Measurements from ENCODE around the gene FBXL14. TPM values are rescaled to one million over a fixed set of nuclear protein-coding genes. Genes with fewer than 3 reads are reported as not detected.

Gene FBXL14
- total RNA-seq, 4 donors from 2014 or later, result 1.5 to 17.4 (median 13.5) TPM

DNA sequence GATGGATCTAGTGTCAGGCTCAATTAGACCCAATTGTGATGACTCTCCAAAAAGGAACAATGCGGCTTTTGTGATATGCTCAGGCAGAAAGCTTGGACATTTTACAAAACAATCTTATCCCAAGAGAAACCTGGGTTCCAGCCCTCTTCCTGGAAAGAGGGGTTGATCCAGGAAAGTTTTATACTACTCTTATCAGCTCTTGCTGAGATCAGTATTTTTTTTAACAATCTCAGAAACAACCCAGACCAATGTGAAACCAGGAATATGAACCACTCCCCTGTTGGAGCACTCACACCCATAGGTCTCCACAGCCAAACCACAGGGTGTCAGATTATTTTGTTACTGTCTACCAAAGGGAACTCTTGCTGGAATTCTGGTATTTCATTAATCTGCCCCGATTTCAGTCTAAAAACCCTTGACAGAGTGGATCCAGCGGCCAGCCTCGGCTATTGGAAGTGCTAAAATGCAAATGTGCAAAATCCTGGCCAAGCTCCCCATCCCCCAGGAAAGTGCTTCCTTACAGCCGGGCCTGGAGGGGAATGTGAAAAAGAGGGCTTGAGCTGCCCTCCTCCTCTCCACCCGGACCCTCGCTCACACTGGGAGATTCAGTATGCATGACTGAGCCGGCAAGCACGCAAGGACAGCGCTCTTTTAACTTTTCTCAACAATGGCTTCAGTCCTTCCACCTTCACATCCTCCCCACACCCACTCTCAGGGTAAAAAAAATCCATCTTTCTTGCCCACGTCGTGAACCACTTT is 4.0 kb downstream of the FBXL14 start:
- Histone ChIP-seq H3K27me3 (no peaks in the 10 kb centered on the region), H3K27ac (peak overlapping the region; percentile 50 to 57), H3K4me1 (peaks cover 6 to 8% of the 10 kb centered on the region in 2 donors), H3K36me3 (no peaks in the 10 kb centered on the region), H3K9me3 (no peaks in the 10 kb centered on the region), H3K4me3 (peak overlapping the region in 1 of 2 donors; percentile 11)
- intact Hi-C loops (cut with DNase I; ENCODE audit: low total_unique reads), result no loop called here
- no peak for TF ChIP-seq POLR2A (IDR thresholded peaks at IDR 0.05)
- TF ChIP-seq, protein P1, sequence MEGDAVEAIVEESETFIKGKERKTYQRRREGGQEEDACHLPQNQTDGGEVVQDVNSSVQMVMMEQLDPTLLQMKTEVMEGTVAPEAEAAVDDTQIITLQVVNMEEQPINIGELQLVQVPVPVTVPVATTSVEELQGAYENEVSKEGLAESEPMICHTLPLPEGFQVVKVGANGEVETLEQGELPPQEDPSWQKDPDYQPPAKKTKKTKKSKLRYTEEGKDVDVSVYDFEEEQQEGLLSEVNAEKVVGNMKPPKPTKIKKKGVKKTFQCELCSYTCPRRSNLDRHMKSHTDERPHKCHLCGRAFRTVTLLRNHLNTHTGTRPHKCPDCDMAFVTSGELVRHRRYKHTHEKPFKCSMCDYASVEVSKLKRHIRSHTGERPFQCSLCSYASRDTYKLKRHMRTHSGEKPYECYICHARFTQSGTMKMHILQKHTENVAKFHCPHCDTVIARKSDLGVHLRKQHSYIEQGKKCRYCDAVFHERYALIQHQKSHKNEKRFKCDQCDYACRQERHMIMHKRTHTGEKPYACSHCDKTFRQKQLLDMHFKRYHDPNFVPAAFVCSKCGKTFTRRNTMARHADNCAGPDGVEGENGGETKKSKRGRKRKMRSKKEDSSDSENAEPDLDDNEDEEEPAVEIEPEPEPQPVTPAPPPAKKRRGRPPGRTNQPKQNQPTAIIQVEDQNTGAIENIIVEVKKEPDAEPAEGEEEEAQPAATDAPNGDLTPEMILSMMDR (IDR thresholded peaks at IDR 0.05), result no peak
- DNase-seq, result no peak

DNA sequence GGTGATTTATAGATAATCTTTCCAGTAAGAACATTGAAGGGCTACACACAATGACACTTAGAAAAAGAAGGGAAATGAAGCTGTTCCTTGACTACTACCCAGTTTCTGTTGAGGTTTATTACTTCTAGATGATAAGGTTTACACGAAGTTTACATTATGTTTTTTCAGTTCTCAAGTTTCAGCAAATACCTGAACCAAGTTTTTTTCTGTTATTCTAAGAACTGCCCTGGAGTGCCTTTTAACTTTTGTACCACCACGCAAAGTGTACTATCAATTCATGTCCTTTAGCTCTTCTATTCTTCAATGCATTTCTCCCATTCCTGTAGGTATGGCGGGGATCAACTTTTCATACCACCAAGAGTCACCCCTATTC is 5.8 kb downstream of the FBXL14 start:
- DNase-seq, result no peak
- peaks cover 6 to 8% of the 10 kb centered on the region in 2 donors for H3K4me1 ChIP-seq
- intact Hi-C loops (cut with DNase I; ENCODE audit: low total_unique reads), result loop anchor here (10.0 kb wide), 2 partner anchors 474 to 1024 kb away; no protein-coding TSS in a partner anchor
- no peak for TF ChIP-seq POLR2A (IDR thresholded peaks at IDR 0.05)
- TF ChIP-seq, protein P1 (IDR thresholded peaks at IDR 0.05), result no peak
- H3K27ac ChIP-seq, result peak overlapping the region in 1 of 2 donors; percentile 47
- H3K27me3 ChIP-seq, result no peaks in the 10 kb centered on the region
- H3K4me3 ChIP-seq, result no peak overlapping the region
- no peaks in the 10 kb centered on the region for H3K36me3 ChIP-seq
- no peaks in the 10 kb centered on the region for H3K9me3 ChIP-seq

DNA sequence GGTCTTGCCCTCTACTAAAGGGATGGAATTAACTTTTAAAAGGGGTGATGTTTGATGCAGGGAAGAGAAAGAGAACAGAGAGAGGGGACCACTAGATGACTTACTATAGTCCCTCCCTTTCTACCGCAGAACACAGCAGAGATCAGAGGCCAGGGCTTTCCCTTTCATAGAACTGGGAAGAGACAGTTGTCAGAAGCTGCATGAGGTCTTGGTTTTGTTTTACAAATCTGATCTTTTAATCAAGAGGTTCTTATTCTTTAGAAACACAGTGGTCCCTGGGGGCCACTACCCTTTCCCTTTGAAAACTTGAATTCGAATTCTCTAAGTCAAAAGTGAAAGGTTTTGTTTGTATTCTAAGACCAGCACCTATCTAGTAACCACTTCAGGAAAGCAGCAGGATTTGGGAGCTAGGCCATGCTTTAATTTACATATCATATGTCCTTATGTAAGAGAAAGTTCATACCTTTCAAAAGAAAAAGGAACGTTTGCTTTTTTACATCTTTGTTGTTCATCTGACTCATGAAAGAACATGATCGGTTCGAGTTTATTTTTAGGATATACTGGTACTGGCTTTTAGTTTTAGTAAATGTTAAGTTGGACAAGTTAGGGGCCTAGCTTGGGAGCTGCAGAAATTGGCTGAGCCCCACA is 6.3 kb downstream of the FBXL14 start:
- H3K4me1 ChIP-seq, result peaks cover 5 to 6% of the 10 kb centered on the region in 2 donors
- H3K4me3 ChIP-seq, result no peak overlapping the region
- H3K9me3 ChIP-seq, result no peaks in the 10 kb centered on the region
- DNase-seq, result no peak
- H3K27me3 ChIP-seq, result no peaks in the 10 kb centered on the region
- TF ChIP-seq, protein P1 (IDR thresholded peaks at IDR 0.05), result no peak
- no peak for TF ChIP-seq POLR2A (IDR thresholded peaks at IDR 0.05)
- intact Hi-C loops (cut with DNase I; ENCODE audit: low total_unique reads), result loop anchor here (10.0 kb wide), 2 partner anchors 473 to 1023 kb away; no protein-coding TSS in a partner anchor
- no peaks in the 10 kb centered on the region for H3K36me3 ChIP-seq
- H3K27ac ChIP-seq, result peak overlapping the region in 1 of 2 donors; percentile 47

- H3K27ac ChIP-seq, result no peak overlapping the region
- H3K36me3 ChIP-seq, result no peaks in the 10 kb centered on the region
- TF ChIP-seq, protein P1 (IDR thresholded peaks at IDR 0.05), result no peak
- no peak for TF ChIP-seq POLR2A (IDR thresholded peaks at IDR 0.05)
- no peaks in the 10 kb centered on the region for H3K4me1 ChIP-seq
- no peaks in the 10 kb centered on the region for H3K9me3 ChIP-seq
- no peak for DNase-seq
- no peaks in the 10 kb centered on the region for H3K27me3 ChIP-seq
- intact Hi-C loops (cut with DNase I; ENCODE audit: low total_unique reads), result loop anchor here (10.0 kb wide), 2 partner anchors 470 to 1020 kb away; no protein-coding TSS in a partner anchor
- H3K4me3 ChIP-seq, result no peak overlapping the region
Measured at GRCh38 chr12:1584326-1584725, 10.1 kb downstream of the FBXL14 start.
